Measurements from ENCODE around the gene MINDY2.
"Not testable (repeated sequence)": the region's sequence is repeated elsewhere in the genome, so short reads cannot be mapped to it uniquely, and the experiment has no call there.

Gene MINDY2

DNA sequence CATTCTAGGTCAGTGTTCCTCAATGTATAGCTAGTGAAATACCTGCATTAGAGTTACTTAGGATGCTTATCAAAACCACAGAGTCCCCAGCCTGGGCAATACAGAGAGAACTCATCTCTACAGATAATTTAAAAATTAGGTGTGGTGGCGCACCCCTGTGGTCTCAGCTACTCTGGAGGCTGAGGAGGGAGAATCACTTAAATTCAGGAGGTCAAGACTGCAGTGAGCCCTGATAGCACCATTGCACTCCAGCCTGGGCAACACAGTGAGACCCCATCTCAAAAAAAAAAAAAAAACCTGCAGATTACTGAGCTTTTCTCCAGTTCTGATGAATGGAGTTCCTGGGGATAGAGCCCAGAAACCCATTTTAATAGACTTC lies 10.1 kb upstream of the MINDY2 start:
- no peak overlapping the region for H3K9ac ChIP-seq (ENCODE audit: low read length)
- no peak overlapping the region for H3K27ac ChIP-seq (ENCODE audit: low read depth, low read length)
- H3K4me3 ChIP-seq (ENCODE audit: low read length): no peak overlapping the region
- no peaks in the 10 kb centered on the region for H3K4me1 ChIP-seq (ENCODE audit: control insufficient read depth, insufficient read depth, low read length)
- no peaks in the 10 kb centered on the region for H3K27me3 ChIP-seq (ENCODE audit: control insufficient read depth, insufficient read depth, low read length)
- no peaks in the 10 kb centered on the region for H3K36me3 ChIP-seq (ENCODE audit: control insufficient read depth, insufficient read depth, low read length)

DNA sequence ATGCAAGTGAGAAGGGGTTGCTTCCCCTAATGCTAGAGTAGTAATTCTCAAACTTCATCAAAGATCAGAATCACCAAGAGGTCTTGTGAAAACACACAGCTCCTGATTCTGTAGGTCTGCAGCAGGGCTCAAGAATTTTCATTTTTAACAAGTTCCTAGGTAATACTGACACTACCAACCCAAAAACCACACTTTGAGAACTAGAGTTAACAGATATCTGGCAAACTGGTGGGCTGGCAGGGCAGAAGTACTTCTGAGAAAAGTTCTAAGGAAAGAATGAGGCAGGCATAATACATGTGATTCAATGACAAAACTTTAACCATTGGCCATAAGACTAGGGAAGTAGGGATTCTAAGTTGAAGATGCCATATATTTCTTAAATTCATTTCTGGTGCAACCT lies 8.8 kb upstream of the MINDY2 start:
- no peaks in the 10 kb centered on the region for H3K27me3 ChIP-seq (ENCODE audit: control insufficient read depth, insufficient read depth, low read length)
- no peaks in the 10 kb centered on the region for H3K36me3 ChIP-seq (ENCODE audit: control insufficient read depth, insufficient read depth, low read length)
- H3K4me1 ChIP-seq (ENCODE audit: control insufficient read depth, insufficient read depth, low read length): no peaks in the 10 kb centered on the region
- no peak overlapping the region for H3K9ac ChIP-seq (ENCODE audit: low read length)
- H3K27ac ChIP-seq (ENCODE audit: low read depth, low read length): no peak overlapping the region
- H3K4me3 ChIP-seq (ENCODE audit: low read length): no peak overlapping the region

DNA sequence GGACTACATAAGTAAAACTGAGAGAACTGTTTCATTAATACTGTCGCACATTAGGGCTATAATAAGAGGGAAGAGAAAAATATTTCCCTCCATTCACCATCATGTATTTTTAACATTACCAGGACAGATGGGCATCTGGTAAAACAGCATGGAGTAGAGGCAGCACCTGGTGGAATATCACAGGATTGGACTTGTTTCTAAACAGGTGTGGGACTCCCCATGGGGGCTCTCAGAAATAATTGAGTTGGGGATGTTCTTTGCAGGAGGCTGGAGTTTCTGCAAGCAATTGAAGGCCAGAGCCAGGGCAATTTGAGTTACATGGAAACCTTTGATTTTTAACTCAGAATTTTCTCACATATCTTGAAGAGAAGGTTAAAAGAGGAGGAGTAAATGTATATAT lies 8.4 kb upstream of the MINDY2 start:
- Histone ChIP-seq H3K36me3 (ENCODE audit: control insufficient read depth, insufficient read depth, low read length) (no peaks in the 10 kb centered on the region), H3K27me3 (ENCODE audit: control insufficient read depth, insufficient read depth, low read length) (no peaks in the 10 kb centered on the region), H3K4me3 (ENCODE audit: low read length) (no peak overlapping the region), H3K4me1 (ENCODE audit: control insufficient read depth, insufficient read depth, low read length) (no peaks in the 10 kb centered on the region), H3K27ac (ENCODE audit: low read depth, low read length) (no peak overlapping the region), H3K9ac (ENCODE audit: low read length) (no peak overlapping the region)

DNA sequence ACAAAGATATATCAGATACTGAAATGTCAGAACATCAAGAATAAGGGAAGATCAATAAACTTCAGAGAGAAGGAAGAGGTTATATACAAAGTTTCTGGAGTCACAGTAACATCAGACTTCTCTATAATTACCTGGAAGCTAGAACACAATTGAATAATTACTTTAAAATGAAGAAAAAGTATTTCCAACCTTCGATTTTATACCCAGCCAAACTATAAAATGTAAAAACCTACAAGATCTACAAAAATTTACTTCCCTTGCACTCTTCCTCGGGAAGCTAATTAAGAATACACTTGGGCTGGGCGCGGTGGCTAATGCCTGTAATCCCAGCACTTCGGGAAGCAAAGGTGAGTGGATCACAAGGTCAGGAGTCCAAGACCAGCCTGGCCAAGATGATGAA lies 6.6 kb upstream of the MINDY2 start:
- H3K9ac ChIP-seq (ENCODE audit: low read length): no peak overlapping the region
- no peaks in the 10 kb centered on the region for H3K4me1 ChIP-seq (ENCODE audit: control insufficient read depth, insufficient read depth, low read length)
- no peaks in the 10 kb centered on the region for H3K27me3 ChIP-seq (ENCODE audit: control insufficient read depth, insufficient read depth, low read length)
- H3K36me3 ChIP-seq (ENCODE audit: control insufficient read depth, insufficient read depth, low read length): no peaks in the 10 kb centered on the region
- no peak overlapping the region for H3K27ac ChIP-seq (ENCODE audit: low read depth, low read length)
- H3K4me3 ChIP-seq (ENCODE audit: low read length): no peak overlapping the region

DNA sequence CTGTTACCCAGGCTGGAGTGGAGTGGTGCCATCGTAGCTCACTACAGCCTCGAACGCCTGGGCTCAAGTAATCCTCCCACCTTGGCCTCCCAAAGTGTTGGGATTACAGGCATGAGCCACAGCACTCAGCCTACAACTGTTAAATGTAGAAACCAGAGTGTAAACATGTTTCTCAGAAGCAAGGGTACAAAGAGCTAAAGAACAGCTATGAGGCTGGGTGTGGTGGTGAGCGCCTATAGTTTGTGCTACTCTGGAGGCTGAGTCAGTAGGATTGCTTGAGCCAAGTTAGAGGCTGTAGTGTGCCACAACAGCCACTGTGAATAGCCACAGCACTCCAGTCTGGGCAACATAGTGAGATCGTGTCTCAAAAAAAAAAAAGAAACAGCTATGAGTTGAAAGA lies 4.8 kb upstream of the MINDY2 start:
- H3K9ac ChIP-seq (ENCODE audit: low read length): no peak overlapping the region
- no peak overlapping the region for H3K27ac ChIP-seq (ENCODE audit: low read depth, low read length)
- H3K27me3 ChIP-seq (ENCODE audit: control insufficient read depth, insufficient read depth, low read length): no peaks in the 10 kb centered on the region
- H3K4me1 ChIP-seq (ENCODE audit: control insufficient read depth, insufficient read depth, low read length): peaks cover 3% of the 10 kb centered on the region
- H3K4me3 ChIP-seq (ENCODE audit: low read length): no peak overlapping the region
- no peaks in the 10 kb centered on the region for H3K36me3 ChIP-seq (ENCODE audit: control insufficient read depth, insufficient read depth, low read length)

DNA sequence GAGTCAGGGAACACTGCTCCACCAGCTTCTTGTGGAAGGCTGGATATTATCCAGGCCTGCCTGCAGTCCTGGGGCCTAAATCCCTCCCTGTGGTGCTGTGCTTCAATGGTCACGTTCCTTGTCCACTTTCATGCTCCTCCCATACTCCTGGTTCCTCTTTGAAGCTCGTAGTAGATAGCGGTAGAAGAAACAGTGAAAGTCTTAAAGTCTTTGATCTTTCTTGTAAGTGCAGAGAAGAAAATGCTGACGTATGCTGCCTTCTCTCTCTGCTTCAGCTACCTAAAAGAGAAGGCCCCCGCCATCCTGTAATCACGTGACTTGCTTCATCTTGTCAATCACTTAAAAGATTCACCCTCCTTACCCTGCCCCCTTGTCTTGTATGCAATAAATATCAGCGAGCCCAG lies 2.5 kb upstream of the MINDY2 start:
- H3K27me3 ChIP-seq (ENCODE audit: control insufficient read depth, insufficient read depth, low read length); H3K36me3 ChIP-seq (ENCODE audit: control insufficient read depth, insufficient read depth, low read length); H3K4me1 ChIP-seq (ENCODE audit: control insufficient read depth, insufficient read depth, low read length); H3K4me3 ChIP-seq (ENCODE audit: low read length); H3K27ac ChIP-seq (ENCODE audit: low read depth, low read length); H3K9ac ChIP-seq (ENCODE audit: low read length): not testable (repeated sequence)

DNA sequence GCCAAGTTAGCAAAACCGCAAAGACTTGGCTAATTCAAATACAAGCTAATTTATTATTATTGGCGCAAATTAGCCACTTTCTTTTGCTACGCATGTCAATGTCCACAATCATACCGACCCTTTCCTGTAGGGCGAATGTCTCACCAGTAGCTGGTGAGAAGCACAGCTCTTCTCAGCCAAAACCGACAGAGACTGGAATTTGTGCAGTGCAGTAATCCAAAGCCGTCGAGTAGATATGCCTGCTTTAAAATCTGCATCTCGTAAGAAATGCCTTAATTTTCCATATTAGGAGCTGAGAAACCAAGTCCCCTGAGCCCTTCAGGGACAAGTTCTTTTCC lies 614 bp upstream of the MINDY2 start:
- Histone ChIP-seq H3K27ac (ENCODE audit: low read depth, low read length) (peak overlapping the region; percentile 96), H3K27me3 (ENCODE audit: control insufficient read depth, insufficient read depth, low read length) (no peaks in the 10 kb centered on the region), H3K9ac (ENCODE audit: low read length) (peak overlapping the region; percentile 68), H3K4me3 (ENCODE audit: low read length) (peak overlapping the region; percentile 97), H3K4me1 (ENCODE audit: control insufficient read depth, insufficient read depth, low read length) (peaks cover 13% of the 10 kb centered on the region), H3K36me3 (ENCODE audit: control insufficient read depth, insufficient read depth, low read length) (no peaks in the 10 kb centered on the region)

DNA sequence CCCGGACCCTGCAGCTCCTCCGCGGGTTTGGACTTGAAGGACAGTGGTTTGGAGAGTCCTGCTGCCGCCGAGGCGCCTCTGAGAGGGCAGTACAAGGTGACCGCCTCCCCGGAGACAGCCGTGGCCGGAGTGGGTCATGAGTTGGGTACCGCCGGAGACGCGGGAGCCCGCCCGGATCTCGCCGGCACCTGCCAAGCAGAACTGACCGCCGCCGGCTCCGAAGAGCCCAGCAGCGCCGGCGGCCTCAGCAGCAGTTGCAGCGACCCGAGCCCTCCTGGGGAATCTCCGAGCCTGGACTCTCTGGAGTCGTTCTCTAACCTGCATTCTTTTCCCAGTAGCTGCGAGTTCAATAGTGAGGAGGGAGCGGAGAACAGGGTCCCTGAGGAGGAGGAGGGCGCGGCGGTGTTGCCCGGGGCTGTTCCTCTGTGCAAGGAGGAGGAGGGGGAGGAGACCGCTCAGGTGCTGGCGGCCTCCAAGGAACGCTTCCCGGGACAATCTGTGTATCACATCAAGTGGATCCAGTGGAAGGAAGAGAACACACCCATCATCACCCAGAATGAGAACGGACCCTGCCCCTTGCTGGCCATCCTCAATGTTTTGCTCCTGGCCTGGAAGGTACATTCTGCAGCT lies 634 bp downstream of the MINDY2 start:
- peaks cover 13% of the 10 kb centered on the region for H3K4me1 ChIP-seq (ENCODE audit: control insufficient read depth, insufficient read depth, low read length)
- peak overlapping the region; percentile 96 for H3K27ac ChIP-seq (ENCODE audit: low read depth, low read length)
- H3K36me3 ChIP-seq (ENCODE audit: control insufficient read depth, insufficient read depth, low read length): no peaks in the 10 kb centered on the region
- H3K4me3 ChIP-seq (ENCODE audit: low read length): peak overlapping the region; percentile 97
- peak overlapping the region; percentile 85 for H3K9ac ChIP-seq (ENCODE audit: low read length)
- H3K27me3 ChIP-seq (ENCODE audit: control insufficient read depth, insufficient read depth, low read length): no peaks in the 10 kb centered on the region

DNA sequence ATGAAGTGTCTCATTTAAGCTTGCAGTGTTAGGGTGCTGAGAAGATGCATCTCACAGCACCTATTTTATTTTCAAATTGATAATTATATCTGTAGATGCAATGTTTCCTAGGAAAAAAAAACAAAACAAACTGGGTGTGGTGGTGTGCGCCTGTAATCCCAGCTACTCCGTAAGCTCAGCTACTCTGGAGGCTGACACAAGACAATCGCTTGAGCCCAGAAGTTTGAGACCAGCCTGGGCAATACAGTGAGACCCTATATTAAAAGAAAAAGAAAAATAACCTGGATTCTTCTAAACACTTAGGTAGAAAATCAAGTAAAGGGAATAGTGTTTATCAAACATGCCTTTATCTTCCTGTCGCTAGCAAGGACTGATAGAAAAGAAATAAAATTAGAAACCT lies 1.9 kb downstream of the MINDY2 start:
- Histone ChIP-seq H3K9ac (ENCODE audit: low read length) (no peak overlapping the region), H3K36me3 (ENCODE audit: control insufficient read depth, insufficient read depth, low read length) (no peaks in the 10 kb centered on the region), H3K27me3 (ENCODE audit: control insufficient read depth, insufficient read depth, low read length) (no peaks in the 10 kb centered on the region), H3K4me3 (ENCODE audit: low read length) (peak overlapping the region; percentile 97), H3K4me1 (ENCODE audit: control insufficient read depth, insufficient read depth, low read length) (peaks cover 13% of the 10 kb centered on the region), H3K27ac (ENCODE audit: low read depth, low read length) (no peak overlapping the region)

DNA sequence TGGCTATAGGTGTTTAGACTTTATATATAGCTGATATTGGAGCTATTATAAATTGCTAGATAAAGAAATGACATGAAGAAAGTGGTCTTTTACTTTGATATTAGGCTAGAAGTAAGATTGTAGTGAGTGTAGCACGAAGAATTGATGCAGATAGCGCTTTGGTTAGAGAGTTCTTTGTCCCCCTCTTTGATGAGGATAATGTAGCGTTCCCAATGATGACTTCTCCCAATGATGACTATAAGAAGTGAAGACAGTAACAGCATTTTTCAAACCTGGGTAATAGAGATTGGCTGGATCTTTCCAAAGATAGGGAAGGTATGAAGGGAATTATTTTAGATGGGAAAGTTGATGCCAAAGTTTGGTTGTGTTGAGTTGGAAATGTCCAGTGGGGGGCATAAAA lies 4.3 kb downstream of the MINDY2 start:
- Histone ChIP-seq H3K27ac (ENCODE audit: low read depth, low read length) (no peak overlapping the region), H3K36me3 (ENCODE audit: control insufficient read depth, insufficient read depth, low read length) (no peaks in the 10 kb centered on the region), H3K4me1 (ENCODE audit: control insufficient read depth, insufficient read depth, low read length) (peaks cover 10% of the 10 kb centered on the region), H3K4me3 (ENCODE audit: low read length) (no peak overlapping the region), H3K27me3 (ENCODE audit: control insufficient read depth, insufficient read depth, low read length) (no peaks in the 10 kb centered on the region), H3K9ac (ENCODE audit: low read length) (no peak overlapping the region)

DNA sequence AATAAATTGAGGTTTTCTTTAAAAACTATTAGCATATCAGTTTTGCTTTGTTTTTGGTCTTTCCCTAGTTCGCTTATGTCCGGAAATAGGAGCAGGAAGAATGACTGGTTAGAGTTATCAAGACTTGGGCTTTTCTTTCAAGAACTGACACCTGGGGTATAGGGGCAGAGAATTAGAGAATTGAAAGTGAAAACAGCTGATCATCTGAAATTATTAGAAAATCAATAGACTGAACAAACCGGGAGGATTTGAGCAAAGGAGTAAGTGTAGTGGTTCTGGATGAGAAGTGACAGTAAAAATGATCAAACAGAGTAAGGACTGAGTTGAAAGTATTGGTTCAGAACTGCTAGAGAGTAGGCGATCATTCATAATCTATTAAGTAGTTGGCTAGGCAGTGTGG lies 6.0 kb downstream of the MINDY2 start:
- Histone ChIP-seq H3K27ac (ENCODE audit: low read depth, low read length) (no peak overlapping the region), H3K4me3 (ENCODE audit: low read length) (no peak overlapping the region), H3K9ac (ENCODE audit: low read length) (no peak overlapping the region), H3K27me3 (ENCODE audit: control insufficient read depth, insufficient read depth, low read length) (no peaks in the 10 kb centered on the region), H3K36me3 (ENCODE audit: control insufficient read depth, insufficient read depth, low read length) (no peaks in the 10 kb centered on the region), H3K4me1 (ENCODE audit: control insufficient read depth, insufficient read depth, low read length) (peaks cover 10% of the 10 kb centered on the region)

DNA sequence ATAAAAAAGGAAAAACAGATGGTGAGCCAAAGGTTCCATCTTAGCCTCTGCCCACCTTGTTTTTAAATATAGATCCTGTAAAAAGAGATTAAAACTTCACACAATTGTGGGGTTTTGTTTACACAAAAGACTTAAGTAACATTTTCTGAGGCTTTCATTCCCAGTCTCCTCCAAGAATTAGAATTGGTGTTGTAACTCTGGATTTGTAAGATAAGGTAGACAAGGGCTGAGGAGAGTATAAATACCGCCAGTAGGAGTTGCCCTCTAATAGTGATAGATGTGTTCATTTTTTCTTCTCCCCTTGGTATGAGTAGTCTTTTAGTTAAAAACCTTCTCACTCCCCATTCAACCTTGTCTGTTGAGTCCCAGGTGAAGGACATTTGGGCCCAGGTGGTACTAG lies 8.5 kb downstream of the MINDY2 start:
- no peaks in the 10 kb centered on the region for H3K27me3 ChIP-seq (ENCODE audit: control insufficient read depth, insufficient read depth, low read length)
- no peaks in the 10 kb centered on the region for H3K36me3 ChIP-seq (ENCODE audit: control insufficient read depth, insufficient read depth, low read length)
- H3K4me3 ChIP-seq (ENCODE audit: low read length): no peak overlapping the region
- no peaks in the 10 kb centered on the region for H3K4me1 ChIP-seq (ENCODE audit: control insufficient read depth, insufficient read depth, low read length)
- no peak overlapping the region for H3K27ac ChIP-seq (ENCODE audit: low read depth, low read length)
- no peak overlapping the region for H3K9ac ChIP-seq (ENCODE audit: low read length)

DNA sequence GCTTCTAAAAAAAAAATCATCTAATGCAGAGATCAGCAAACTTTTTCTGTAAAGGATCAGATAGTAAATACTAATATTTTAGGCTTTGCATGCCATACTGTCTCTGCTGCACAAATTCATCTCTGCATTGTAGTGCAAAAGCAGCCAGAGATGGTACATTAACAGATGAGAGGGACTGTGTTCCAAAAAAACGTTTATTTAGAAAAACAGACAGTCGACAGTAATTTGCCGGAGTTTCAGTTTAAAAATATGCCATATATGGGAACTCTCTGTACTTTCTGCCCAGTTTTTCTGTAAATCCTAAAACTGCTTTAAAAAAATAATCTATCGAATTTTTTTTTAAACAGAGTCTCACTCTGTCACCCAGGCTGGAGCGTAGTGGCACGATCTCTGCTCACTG lies 14.3 kb downstream of the MINDY2 start:
- Histone ChIP-seq H3K9ac (ENCODE audit: low read length) (no peak overlapping the region), H3K27ac (ENCODE audit: low read depth, low read length) (no peak overlapping the region), H3K36me3 (ENCODE audit: control insufficient read depth, insufficient read depth, low read length) (no peaks in the 10 kb centered on the region), H3K4me1 (ENCODE audit: control insufficient read depth, insufficient read depth, low read length) (no peaks in the 10 kb centered on the region), H3K27me3 (ENCODE audit: control insufficient read depth, insufficient read depth, low read length) (no peaks in the 10 kb centered on the region), H3K4me3 (ENCODE audit: low read length) (no peak overlapping the region)
